GM12878 (cell line): ENCODE results near the gene ACACA.

ENCODE experiments used
- CTCF ChIP-seq, 3 experiments: IDR thresholded peaks in 2 of 3; conservative IDR thresholded peaks in 1 of 3; 2 replicates each; pipeline ENCODE4 v1.5.1; 2011; ENCODE audit warnings: low read depth in 3 of 3, low read length in 3 of 3, mild to moderate bottlenecking in 3 of 3, control low read depth in 2 of 3, moderate library complexity in 2 of 3, inconsistent platforms in 1 of 3, mixed read lengths in 1 of 3; ENCODE audit not compliant: control insufficient read depth in 2 of 3, insufficient read depth in 1 of 3; ENCODE audit errors: extremely low read depth in 1 of 3
- HDGF ChIP-seq: fragments of 450-650 bp; IDR thresholded peaks from 2 replicates; pipeline ENCODE4 v1.6.1; 2016; ENCODE audit warnings: antibody characterized with exemption
- RAD51 ChIP-seq: fragments of 450-650 bp; IDR thresholded peaks from 2 replicates; pipeline ENCODE4 v1.6.1; 2016; ENCODE audit warnings: moderate library complexity, mild to moderate bottlenecking, inconsistent platforms

DNA sequence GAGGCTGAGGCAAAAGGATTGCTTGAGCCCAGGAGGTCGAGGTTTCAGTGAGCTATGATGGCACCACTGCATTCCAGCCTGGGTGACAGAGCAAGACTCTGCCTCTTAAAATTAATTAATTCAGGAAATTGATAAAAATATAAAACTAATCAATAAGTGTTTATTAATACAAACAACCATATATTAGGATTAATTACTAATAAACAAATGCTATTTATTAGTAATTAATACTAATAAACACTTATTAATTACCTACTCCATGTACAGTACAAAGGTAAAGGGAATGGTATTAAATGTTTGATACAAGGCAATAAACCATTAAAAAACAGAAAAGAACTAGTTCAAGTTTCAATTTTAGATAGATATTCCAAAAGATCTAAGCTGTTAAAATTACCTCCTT lies 150.0 kb downstream of the ACACA start:
- TF ChIP-seq RAD51 = no peak
- TF ChIP-seq CTCF (IDR thresholded peaks at IDR 0.05 in 2 of 3, conservative IDR thresholded peaks at IDR 0.05 in 1 of 3; ENCODE audit: control insufficient read depth in 2 of 3, extremely low read depth in 1 of 3, insufficient read depth in 1 of 3, low read depth in 3 of 3, low read length in 3 of 3) = no peak
- TF ChIP-seq HDGF = no peak
